B cell (primary cell): ENCODE measurements around the gene CRYGB. TPM values are rescaled to one million over a fixed set of nuclear protein-coding genes. Genes with fewer than 3 reads are reported as not detected.

ENCODE experiments used
- ATAC-seq: fragments of 200-7000 bp; cut with Tn5 transposase; one replicate; pipeline ENCODE4 v1.10.0; 2021; ENCODE audit warnings: low read depth, mild to moderate bottlenecking, moderate number of reproducible peaks, moderate library complexity
- CTCF ChIA-PET: fragments of 350-600 bp; sonication (Branson Sonifier 250); formaldehyde crosslinking; loops from one replicate; lab custom pipeline; 2021; ENCODE audit warnings: antibody characterized with exemption, inconsistent platforms; lab: Charles Lee
- POLR2A ChIA-PET: fragments of 350-600 bp; sonication (Branson Sonifier 250); formaldehyde crosslinking; loops from one replicate; lab custom pipeline; 2021; ENCODE audit warnings: antibody characterized with exemption; lab: Charles Lee
- DNase-seq: peaks from one replicate; pipeline ENCODE4 v3.0.0; 2013
- H2AFZ ChIP-seq: 2 replicates; pipeline ENCODE4 v1.6.1; 2012; ENCODE audit warnings: mild to moderate bottlenecking, low read depth, low read length; ENCODE audit not compliant: insufficient read depth, poor library complexity, severe bottlenecking
- H3K27ac ChIP-seq, 2 donors: 1 replicate in 1 of 2; 2 replicates in 1 of 2; pipeline ENCODE4 v1.5.1; 2012 to 2013; ENCODE audit warnings: low read length in 2 of 2, mild to moderate bottlenecking in 2 of 2, moderate library complexity in 1 of 2
- H3K27me3 ChIP-seq, 4 experiments: fragments of 200-600 bp in 1 of 4; sonication (generic) in 1 of 4; replicated peaks in 1 of 4; 1 replicate in 2 of 4; 2 replicates in 2 of 4; pipeline versions ENCODE4 v1.6.1 to v1.7.0; 2013 to 2016; ENCODE audit warnings: low read length in 3 of 4, mild to moderate bottlenecking in 2 of 4, mixed read lengths in 1 of 4, moderate library complexity in 1 of 4; ENCODE audit not compliant: insufficient read depth in 4 of 4, control insufficient read depth in 3 of 4; ENCODE audit errors: control extremely low read depth in 1 of 4
- H3K36me3 ChIP-seq, 2 experiments: replicated peaks in 1 of 2; 1 replicate in 1 of 2; 2 replicates in 1 of 2; pipeline versions ENCODE4 v1.6.1 to v1.7.1; 2013; ENCODE audit warnings: low read length in 1 of 2; ENCODE audit not compliant: insufficient read depth in 2 of 2, control insufficient read depth in 1 of 2; ENCODE audit errors: control extremely low read depth in 1 of 2, extremely low read depth in 1 of 2
- H3K4me1 ChIP-seq, 2 donors: fragments of 200-600 bp in 1 of 2; sonication (generic) in 1 of 2; 1 replicate in 1 of 2; 2 replicates in 1 of 2; pipeline versions ENCODE4 v1.5.1 to v1.6.1; 2013 to 2017; ENCODE audit warnings: low read length in 2 of 2; ENCODE audit not compliant: control insufficient read depth in 2 of 2, insufficient read depth in 2 of 2
- H3K4me2 ChIP-seq: replicated peaks from 2 replicates; pipeline ENCODE3; 2012; ENCODE audit warnings: mild to moderate bottlenecking, low read depth, low read length; ENCODE audit not compliant: poor library complexity, severe bottlenecking
- H3K4me3 ChIP-seq, 5 experiments: fragments of 200-600 bp in 1 of 5; sonication (generic) in 1 of 5; 1 replicate in 3 of 5; 2 replicates in 2 of 5; pipeline versions ENCODE4 v1.5.1 to v1.7.0; 2011 to 2016; ENCODE audit warnings: low read length in 4 of 5, mild to moderate bottlenecking in 4 of 5, low read depth in 2 of 5, control low read depth in 1 of 5, moderate library complexity in 1 of 5; ENCODE audit not compliant: insufficient read depth in 1 of 5; ENCODE audit errors: control extremely low read depth in 1 of 5, extremely low read depth in 1 of 5
- H3K79me2 ChIP-seq: fragments of 200-600 bp; sonication (generic); one replicate; pipeline ENCODE4 v1.6.0; 2016; ENCODE audit warnings: low read length; ENCODE audit not compliant: control insufficient read depth, insufficient read depth
- H3K9ac ChIP-seq: fragments of 200-600 bp; sonication (generic); 2 replicates; pipeline ENCODE4 v1.6.1; 2017; ENCODE audit warnings: mild to moderate bottlenecking, low read length, moderate library complexity
- H3K9me3 ChIP-seq, 3 donors: one replicate each; pipeline versions ENCODE4 v1.6.1 to v1.7.1; 2013; ENCODE audit warnings: low read length in 2 of 3; ENCODE audit not compliant: control insufficient read depth in 2 of 3, insufficient read depth in 1 of 3; ENCODE audit errors: control extremely low read depth in 1 of 3
- H4K20me1 ChIP-seq: 2 replicates; pipeline ENCODE4 v1.6.0; 2012; ENCODE audit warnings: mild to moderate bottlenecking, low read length; ENCODE audit not compliant: insufficient read depth, control insufficient read depth, poor library complexity, severe bottlenecking
- H3K27ac Mint-ChIP-seq: one replicate; pipeline ENCODE4 v1.8.0; 2021; ENCODE audit warnings: mixed read lengths
- H3K27me3 Mint-ChIP-seq: one replicate; pipeline ENCODE4 v1.8.0; 2021; ENCODE audit warnings: mixed read lengths
- H3K4me1 Mint-ChIP-seq: one replicate; pipeline ENCODE4 v1.8.0; 2021; ENCODE audit warnings: mixed read lengths
- H3K4me3 Mint-ChIP-seq: one replicate; pipeline ENCODE4 v1.8.0; 2021; ENCODE audit warnings: mixed read lengths
- H3K9me3 Mint-ChIP-seq: one replicate; pipeline ENCODE4 v1.8.0; 2022; ENCODE audit warnings: mixed read lengths; ENCODE audit not compliant: insufficient read depth
- EZH2 ChIP-seq: IDR thresholded peaks from 2 replicates; pipeline ENCODE4 v1.6.1; 2012; ENCODE audit warnings: borderline replicate concordance, low read depth, mild to moderate bottlenecking, moderate library complexity, low read length; ENCODE audit not compliant: insufficient read depth, poor library complexity, severe bottlenecking
- WGBS: methylation state at CpG from one replicate; pipeline ENCODE4 v1.1.5; 2013; ENCODE audit warnings: missing lambda C conversion rate; ENCODE audit not compliant: insufficient coverage; 5-methylcytosine and 5-hydroxymethylcytosine counted together
- intact Hi-C: fragments of 100-400 bp; cut with micrococcal nuclease; formaldehyde crosslinking; loops from one replicate; pipeline ENCODE4 v1.10.0; 2022
- polyA plus RNA-seq: library from polyadenylated mRNA; depleted of rRNA; stranded (reverse); fragments of >200 nt; gene quantifications from 2 replicates; pipeline ENCODE4 v1.2.3, GENCODE V29; 2012
- total RNA-seq, 2 donors: library from RNA; stranded (reverse); fragments of 120-200 nt in 1 of 2; gene quantifications; 1 replicate in 1 of 2; 2 replicates in 1 of 2; pipeline versions ENCODE4 v1.2.3 to v1.2.4, GENCODE V29; 2013 to 2022
- TF ChIP-seq, protein P1 (sequence below): fragments of 200-600 bp; IDR thresholded peaks from one replicate; pipeline ENCODE4 v1.8.0; 2022; ENCODE audit warnings: antibody characterized with exemption, mild to moderate bottlenecking

CRYGB gene
- total and polyA plus RNA-seq, 2 donors (not counting 1 experiment from before 2014, with no cell fraction given), result not detected

GRCh38 chr2:208103616-208104015, 42.3 kb downstream of the CRYGB start:
- H3K27me3 Mint-ChIP-seq, result peaks cover 32% of the 10 kb centered on the region
- WGBS, result 60% methylated on average over 1 of the region's 3 CpGs
- Histone ChIP-seq H3K4me1 (no peaks in the 10 kb centered on the region), H3K27me3 (peaks cover 0 to 5% (median 2%) of the 10 kb centered on the region in 4 experiments), H4K20me1 (no peaks in the 10 kb centered on the region), H3K9ac (no peak overlapping the region), H3K4me3 (no peak overlapping the region), H3K9me3 (no peaks in the 10 kb centered on the region), H3K36me3 (no peaks in the 10 kb centered on the region), H2AFZ (no peak overlapping the region), H3K27ac (no peak overlapping the region), H3K79me2 (no peaks in the 10 kb centered on the region), H3K4me2 (no peak overlapping the region)
- H3K27ac Mint-ChIP-seq, result no peak overlapping the region
- TF ChIP-seq, protein P1, sequence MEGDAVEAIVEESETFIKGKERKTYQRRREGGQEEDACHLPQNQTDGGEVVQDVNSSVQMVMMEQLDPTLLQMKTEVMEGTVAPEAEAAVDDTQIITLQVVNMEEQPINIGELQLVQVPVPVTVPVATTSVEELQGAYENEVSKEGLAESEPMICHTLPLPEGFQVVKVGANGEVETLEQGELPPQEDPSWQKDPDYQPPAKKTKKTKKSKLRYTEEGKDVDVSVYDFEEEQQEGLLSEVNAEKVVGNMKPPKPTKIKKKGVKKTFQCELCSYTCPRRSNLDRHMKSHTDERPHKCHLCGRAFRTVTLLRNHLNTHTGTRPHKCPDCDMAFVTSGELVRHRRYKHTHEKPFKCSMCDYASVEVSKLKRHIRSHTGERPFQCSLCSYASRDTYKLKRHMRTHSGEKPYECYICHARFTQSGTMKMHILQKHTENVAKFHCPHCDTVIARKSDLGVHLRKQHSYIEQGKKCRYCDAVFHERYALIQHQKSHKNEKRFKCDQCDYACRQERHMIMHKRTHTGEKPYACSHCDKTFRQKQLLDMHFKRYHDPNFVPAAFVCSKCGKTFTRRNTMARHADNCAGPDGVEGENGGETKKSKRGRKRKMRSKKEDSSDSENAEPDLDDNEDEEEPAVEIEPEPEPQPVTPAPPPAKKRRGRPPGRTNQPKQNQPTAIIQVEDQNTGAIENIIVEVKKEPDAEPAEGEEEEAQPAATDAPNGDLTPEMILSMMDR, result no peak
- no peak for TF ChIP-seq EZH2
- ChIA-PET POLR2A (no interaction called here), CTCF (no interaction called here)
- H3K4me1 Mint-ChIP-seq, result no peaks in the 10 kb centered on the region
- intact Hi-C loops, result no loop called here
- ATAC-seq, result no peak
- DNase-seq, result no peak
- no peaks in the 10 kb centered on the region for H3K9me3 Mint-ChIP-seq
- H3K4me3 Mint-ChIP-seq, result no peak overlapping the region

- H3K27me3 ChIP-seq, result peaks cover 0 to 5% (median 2%) of the 10 kb centered on the region in 4 experiments
- TF ChIP-seq, protein P1, result no peak
- no peak for TF ChIP-seq EZH2
- DNase-seq, result no peak
- Mint-ChIP-seq H3K27ac (no peak overlapping the region), H3K9me3 (no peaks in the 10 kb centered on the region), H3K4me3 (no peak overlapping the region), H3K27me3 (peaks cover 32% of the 10 kb centered on the region), H3K4me1 (no peaks in the 10 kb centered on the region)
- no peaks in the 10 kb centered on the region for H3K79me2 ChIP-seq
- no peak overlapping the region for H3K4me3 ChIP-seq
- WGBS, result 41% methylated on average over 7 of the region's 10 CpGs
- CTCF ChIA-PET, result interaction anchor here (0.7 kb wide), 1 partner anchor 18 kb away, joined by 3 read pairs; no protein-coding TSS in a partner anchor
- intact Hi-C loops, result no loop called here
- H3K9ac ChIP-seq, result no peak overlapping the region
- no peak overlapping the region for H3K27ac ChIP-seq
- POLR2A ChIA-PET, result no interaction called here
- no peak for ATAC-seq
- no peaks in the 10 kb centered on the region for H3K4me1 ChIP-seq
- no peaks in the 10 kb centered on the region for H4K20me1 ChIP-seq
- H3K4me2 ChIP-seq, result no peak overlapping the region
- no peak overlapping the region for H2AFZ ChIP-seq
- no peaks in the 10 kb centered on the region for H3K36me3 ChIP-seq
- no peaks in the 10 kb centered on the region for H3K9me3 ChIP-seq
These were observed 44.0 kb downstream of the CRYGB start for GRCh38 chr2:208101716-208102631.
